DOHH2 (cell line): ENCODE results near the gene MGAT5.

Experiments used
- CTCF ChIP-seq: fragments of 200-600 bp; sonication (generic); IDR thresholded peaks from one replicate; pipeline ENCODE4 v1.5.1; 2014; ENCODE audit warnings: antibody characterized with exemption, mild to moderate bottlenecking, low read depth, low read length; ENCODE audit not compliant: poor library complexity, severe bottlenecking
- EZH2phosphoT487 ChIP-seq: fragments of 200-600 bp; sonication (generic); IDR thresholded peaks from 2 replicates; pipeline ENCODE4 v1.6.1; 2017; ENCODE audit warnings: borderline replicate concordance, mild to moderate bottlenecking, antibody characterized with exemption, low read length, moderate library complexity, mixed read lengths

GRCh38 chr2:134360745-134361487 lies 107.0 kb downstream of the MGAT5 start:
- TF ChIP-seq CTCF = no peak
- no peak for TF ChIP-seq EZH2phosphoT487
